SK-N-SH (cell line): ENCODE data around the gene KCNT1.

Experiments
- CHD2 ChIP-seq: fragments of 150-350 bp; IDR thresholded peaks from 2 replicates; pipeline ENCODE4 v1.6.1; 2018; ENCODE audit warnings: low read length; ENCODE audit not compliant: partially characterized antibody
- CTCF ChIP-seq: fragments of 200-600 bp; sonication (generic); IDR thresholded peaks from 2 replicates; pipeline ENCODE4 v1.6.1; 2017; ENCODE audit warnings: antibody characterized with exemption, mild to moderate bottlenecking, moderate library complexity
- EP300 ChIP-seq, 2 experiments: IDR thresholded peaks; 2 replicates each; pipeline versions ENCODE4 v1.4.0 to v1.6.1; 2012; ENCODE audit warnings: borderline replicate concordance in 1 of 2, low read depth in 1 of 2, low read length in 1 of 2
- EZH2phosphoT487 ChIP-seq: fragments of 200-600 bp; sonication (generic); IDR thresholded peaks from 2 replicates; pipeline ENCODE4 v1.6.1; 2017; ENCODE audit warnings: low read depth, mixed run types, mild to moderate bottlenecking, antibody characterized with exemption, moderate library complexity, borderline replicate concordance
- FOXJ3 ChIP-seq: sonication (generic); formaldehyde crosslinking; IDR thresholded peaks from 2 replicates; pipeline ENCODE4 v1.5.1; 2020; ENCODE audit warnings: mild to moderate bottlenecking, missing genetic modification reagents
- GATA2 ChIP-seq: sonication (generic); formaldehyde crosslinking; IDR thresholded peaks from 2 replicates; pipeline ENCODE4 v1.5.0; 2020; ENCODE audit warnings: mild to moderate bottlenecking, missing genetic modification reagents
- MAX ChIP-seq: IDR thresholded peaks from 2 replicates; pipeline ENCODE4 v1.4.0; 2012; ENCODE audit warnings: low read depth
- MXI1 ChIP-seq: IDR thresholded peaks from 2 replicates; pipeline ENCODE4 v1.6.1; 2012; ENCODE audit warnings: mild to moderate bottlenecking, low read depth, low read length, improper control_type of control experiment
- POLR2AphosphoS5 ChIP-seq: IDR thresholded peaks from 2 replicates; pipeline ENCODE4 v1.6.1; 2012; ENCODE audit warnings: low read depth, low read length
- RAD21 ChIP-seq: IDR thresholded peaks from 2 replicates; pipeline ENCODE4 v1.6.1; 2012; ENCODE audit warnings: mild to moderate bottlenecking, low read length

- TF ChIP-seq EZH2phosphoT487 (no peak), FOXJ3 (CRISPR knock-in tag) (no peak), GATA2 (CRISPR knock-in tag) (no peak), CTCF (no peak), CHD2 (no peak), EP300 (IDR thresholded peaks at IDR 0.05; ENCODE audit: borderline replicate concordance in 1 of 2, low read depth in 1 of 2, low read length in 1 of 2) (no peak), RAD21 (no peak), MXI1 (no peak), MAX (no peak), POLR2AphosphoS5 (no peak)
Observed at GRCh38 chr9:135815413-135815812, 113.4 kb downstream of the KCNT1 start.
